ENCODE data around the gene SRSF10. TPM values are rescaled to one million over a fixed set of nuclear protein-coding genes. Genes with fewer than 3 reads are reported as not detected.
"Not testable (repeated sequence)": the region's sequence is repeated elsewhere in the genome, so short reads cannot be mapped to it uniquely, and the experiment has no call there.

SRSF10 gene
- 220 and 233 TPM in 2 replicates for total RNA-seq

GRCh38 chr1:23979881-23980727 is at the start of gene SRSF10:
SRSF10 (minus strand) TSS chr1:23980327; CDS start chr1:23980255, 72 bp downstream.
- intact Hi-C loops (cut with micrococcal nuclease) = loop anchor here (1.0 to 10.0 kb wide), 6 partner anchors 21 to 662 kb away; partner anchors contain the start of genes GALE, HMGCL, NIPAL3 and PNRC2

- intact Hi-C loops (cut with micrococcal nuclease) = loop anchor here (5.0 kb wide), 1 partner anchor 71 kb away; the partner anchor contains the start of gene PNRC2
These were observed 47.8 kb upstream of the SRSF10 start for GRCh38 chr1:24027838-24028468.

- intact Hi-C loops (cut with micrococcal nuclease) = no loop called here
These were observed 42.6 kb upstream of the SRSF10 start for GRCh38 chr1:24022581-24023361.

- intact Hi-C loops (cut with micrococcal nuclease) = no loop called here
These were observed 41.5 kb upstream of the SRSF10 start for GRCh38 chr1:24021403-24022266.

GRCh38 chr1:24020470-24020869 is 40.3 kb upstream of the SRSF10 start:
- intact Hi-C loops (cut with micrococcal nuclease) = no loop called here

- intact Hi-C loops (cut with micrococcal nuclease) = no loop called here
These were observed 39.9 kb upstream of the SRSF10 start for GRCh38 chr1:24020025-24020424.

GRCh38 chr1:24018611-24019580 is 38.8 kb upstream of the SRSF10 start:
- intact Hi-C loops (cut with micrococcal nuclease) = no loop called here

GRCh38 chr1:24015221-24016210 is 35.4 kb upstream of the SRSF10 start:
- intact Hi-C loops (cut with micrococcal nuclease) = no loop called here

GRCh38 chr1:24012878-24013277 is 32.8 kb upstream of the SRSF10 start:
- intact Hi-C loops (cut with micrococcal nuclease) = not testable (repeated sequence)

GRCh38 chr1:24010650-24011049 is 30.5 kb upstream of the SRSF10 start:
- intact Hi-C loops (cut with micrococcal nuclease) = no loop called here

- intact Hi-C loops (cut with micrococcal nuclease) = no loop called here
These were observed 29.3 kb upstream of the SRSF10 start for GRCh38 chr1:24009406-24009805.

- intact Hi-C loops (cut with micrococcal nuclease) = not testable (repeated sequence)
These were observed 28.6 kb upstream of the SRSF10 start for GRCh38 chr1:24008574-24009184.

GRCh38 chr1:24007079-24007478 is 27.0 kb upstream of the SRSF10 start:
- intact Hi-C loops (cut with micrococcal nuclease) = no loop called here

- intact Hi-C loops (cut with micrococcal nuclease) = no loop called here
These were observed 25.0 kb upstream of the SRSF10 start for GRCh38 chr1:24005163-24005562.

- intact Hi-C loops (cut with micrococcal nuclease) = no loop called here
These were observed 24.0 kb upstream of the SRSF10 start for GRCh38 chr1:24004132-24004531.

GRCh38 chr1:24003331-24003972 is 23.3 kb upstream of the SRSF10 start:
- intact Hi-C loops (cut with micrococcal nuclease) = no loop called here

- intact Hi-C loops (cut with micrococcal nuclease) = no loop called here
These were observed 22.6 kb upstream of the SRSF10 start for GRCh38 chr1:24002695-24003094.
